ENCODE data around the gene PHF21B.

Gene PHF21B

DNA sequence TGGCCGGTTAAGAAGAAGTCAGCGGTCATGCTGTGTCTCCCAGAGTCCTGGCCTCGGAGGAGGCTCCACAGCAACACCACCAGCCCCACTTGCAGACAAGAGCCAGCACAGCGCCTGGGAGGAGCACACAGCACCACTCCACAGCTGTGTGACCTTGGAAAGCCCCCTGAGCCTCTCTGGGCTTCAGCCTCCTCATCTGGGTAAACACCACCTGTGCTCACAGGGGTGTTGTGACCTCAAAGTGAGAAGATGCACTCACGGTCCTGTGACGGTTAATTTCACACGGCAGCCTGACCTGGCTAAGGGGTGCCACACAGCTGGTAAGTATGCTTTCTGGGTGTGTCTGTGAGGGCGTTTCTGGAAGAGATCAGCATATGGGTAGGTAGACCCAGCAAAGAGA, 54.7 kb downstream of the PHF21B start:
- DNase-seq = no peak

DNA sequence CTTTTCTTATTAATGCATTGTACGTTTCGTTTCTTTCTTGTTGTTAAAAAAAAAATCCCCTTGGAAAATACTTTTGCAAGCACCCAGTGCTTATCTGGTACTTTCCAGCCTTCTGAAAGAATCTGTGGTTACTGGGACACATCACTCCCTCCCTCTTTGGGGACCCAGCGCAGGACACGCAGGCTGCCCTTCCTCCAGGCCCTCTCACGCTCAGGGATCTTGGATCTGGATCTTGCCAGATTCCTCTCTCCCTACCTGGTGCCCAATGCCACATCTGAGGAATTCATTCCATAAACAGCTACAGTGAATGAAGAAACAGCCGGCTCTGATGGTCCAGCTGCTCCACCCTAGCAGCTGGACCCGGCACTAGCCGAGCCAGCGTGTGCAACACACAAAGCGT, 55.7 kb downstream of the PHF21B start:
- no peak for DNase-seq

DNA sequence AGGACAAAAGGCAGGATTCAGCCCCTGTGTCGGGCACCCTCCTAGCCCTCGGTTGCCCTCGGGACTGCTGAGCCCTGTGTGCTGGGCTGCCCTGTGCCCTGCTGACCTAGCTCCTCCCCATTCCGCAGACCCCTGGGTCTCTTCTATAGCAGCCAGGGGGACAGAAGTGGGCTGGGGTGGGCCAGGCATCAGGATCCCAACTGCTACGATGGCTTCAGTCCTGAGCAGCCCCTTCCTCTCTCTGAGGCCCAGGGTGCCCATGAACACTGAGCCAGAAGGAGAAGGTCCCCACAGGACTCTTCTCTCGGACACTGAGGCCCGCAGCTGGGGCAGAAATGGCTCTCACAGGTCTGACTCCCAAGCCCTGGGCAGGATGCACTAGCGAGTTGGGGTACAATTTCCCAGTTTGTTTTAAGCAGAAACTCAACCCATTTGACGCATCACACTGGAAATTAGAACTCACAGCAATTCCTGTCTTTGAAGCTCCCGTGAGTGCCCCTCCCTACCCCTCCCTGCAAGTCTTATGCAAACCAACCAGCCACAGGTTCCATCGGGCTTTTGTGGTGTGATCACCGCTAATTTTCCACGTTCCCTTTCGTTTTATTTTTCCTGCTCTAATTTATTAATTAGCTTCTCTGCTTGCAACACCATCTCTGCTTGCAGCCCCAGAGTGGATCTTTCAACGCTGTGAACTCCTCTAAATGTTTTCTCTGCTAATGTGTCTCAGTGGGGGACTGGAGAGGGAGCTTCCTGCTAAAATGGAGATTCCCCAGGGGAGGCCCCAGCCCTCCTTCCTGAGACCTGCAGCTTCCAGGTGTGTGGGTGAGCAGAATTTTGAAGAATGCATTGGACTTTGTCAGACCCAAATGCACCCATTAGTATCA, 56.7 kb downstream of the PHF21B start:
- DNase-seq = no peak

DNA sequence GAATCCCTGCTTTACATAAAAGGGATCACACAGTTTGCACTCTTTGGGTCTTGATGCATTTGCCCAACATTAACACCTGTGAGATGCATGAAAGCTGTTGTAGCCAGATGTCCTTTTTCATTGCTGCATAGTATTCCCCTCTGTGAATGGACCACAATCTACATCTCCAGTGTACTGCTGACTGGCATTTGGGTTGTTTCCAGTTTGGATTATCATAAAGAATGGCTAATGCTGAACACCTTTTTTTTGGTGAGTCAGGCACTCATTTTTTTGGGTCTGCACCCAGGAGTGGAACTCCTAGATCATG, 58.3 kb downstream of the PHF21B start:
- no peak for DNase-seq

DNA sequence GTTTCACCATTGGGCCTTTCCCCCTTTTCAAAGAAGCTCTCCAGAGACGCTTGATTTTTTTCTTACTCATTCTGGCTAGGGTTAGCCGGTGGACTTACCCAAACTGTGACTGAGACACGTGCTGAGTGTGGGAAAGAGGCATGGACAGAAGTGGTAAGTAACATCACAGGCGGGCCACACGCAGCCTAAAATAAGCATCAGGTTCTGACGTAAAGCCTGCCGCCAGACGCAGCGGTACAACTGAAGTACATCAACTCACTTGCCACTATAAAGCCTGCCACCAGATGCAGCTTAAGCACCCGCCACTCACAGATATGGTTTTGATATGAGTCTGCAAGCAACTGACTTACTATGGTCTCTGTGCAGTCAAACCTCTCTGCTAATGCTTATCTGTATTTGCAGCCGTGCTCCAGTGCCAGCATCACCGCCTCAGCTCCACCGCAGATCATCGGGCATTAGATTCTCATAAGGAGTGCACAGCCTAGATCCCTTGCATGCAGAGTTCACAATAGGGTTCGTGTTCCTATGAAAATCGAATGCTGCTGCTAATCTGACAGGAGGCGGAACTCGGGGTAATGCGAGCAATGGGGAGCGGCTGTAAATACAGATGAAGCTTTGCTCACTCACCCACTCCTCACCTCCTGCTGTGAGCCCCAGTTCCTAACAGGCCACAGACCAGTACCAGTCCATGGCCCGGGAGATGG, 58.8 kb downstream of the PHF21B start:
- no peak for DNase-seq

DNA sequence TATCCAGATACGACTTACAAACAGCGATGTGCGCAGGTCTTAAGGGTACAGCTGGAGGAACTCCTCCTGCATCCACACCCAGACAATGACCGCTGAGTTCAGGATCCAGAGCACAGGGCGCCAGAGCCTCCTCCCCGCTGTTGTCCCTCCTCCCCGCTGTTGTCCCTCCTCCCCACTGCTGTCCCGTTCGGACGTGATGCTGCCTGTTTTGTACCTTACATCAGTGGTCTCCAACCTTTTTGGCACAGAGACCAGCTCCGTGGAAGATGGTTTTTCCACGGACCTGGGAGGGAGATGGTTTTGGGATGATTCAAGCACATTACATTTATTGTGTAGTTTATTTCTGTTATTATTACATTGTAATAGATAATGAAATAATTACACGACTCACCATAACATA, 62.0 kb downstream of the PHF21B start:
- no peak for DNase-seq

DNA sequence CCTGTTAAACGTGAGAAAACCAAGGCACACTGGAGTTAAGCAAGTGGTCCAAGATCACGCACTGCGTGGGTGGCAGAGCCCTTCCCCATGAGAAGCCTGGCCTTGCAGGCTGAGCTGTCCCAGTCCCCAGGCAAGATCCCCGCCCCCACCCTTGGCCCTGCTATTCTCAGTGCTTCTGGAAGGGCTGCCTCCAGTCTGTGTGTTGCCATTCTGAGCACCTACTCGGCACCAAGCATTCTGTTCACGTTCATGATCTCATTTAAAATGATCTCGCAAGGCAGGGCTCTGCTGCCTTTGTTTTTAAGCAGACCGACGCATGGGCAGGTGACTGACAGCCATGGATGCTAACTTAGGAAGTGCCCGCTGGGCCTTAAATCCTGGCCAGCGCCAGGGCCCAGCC, 62.8 kb downstream of the PHF21B start:
- no peak for DNase-seq

DNA sequence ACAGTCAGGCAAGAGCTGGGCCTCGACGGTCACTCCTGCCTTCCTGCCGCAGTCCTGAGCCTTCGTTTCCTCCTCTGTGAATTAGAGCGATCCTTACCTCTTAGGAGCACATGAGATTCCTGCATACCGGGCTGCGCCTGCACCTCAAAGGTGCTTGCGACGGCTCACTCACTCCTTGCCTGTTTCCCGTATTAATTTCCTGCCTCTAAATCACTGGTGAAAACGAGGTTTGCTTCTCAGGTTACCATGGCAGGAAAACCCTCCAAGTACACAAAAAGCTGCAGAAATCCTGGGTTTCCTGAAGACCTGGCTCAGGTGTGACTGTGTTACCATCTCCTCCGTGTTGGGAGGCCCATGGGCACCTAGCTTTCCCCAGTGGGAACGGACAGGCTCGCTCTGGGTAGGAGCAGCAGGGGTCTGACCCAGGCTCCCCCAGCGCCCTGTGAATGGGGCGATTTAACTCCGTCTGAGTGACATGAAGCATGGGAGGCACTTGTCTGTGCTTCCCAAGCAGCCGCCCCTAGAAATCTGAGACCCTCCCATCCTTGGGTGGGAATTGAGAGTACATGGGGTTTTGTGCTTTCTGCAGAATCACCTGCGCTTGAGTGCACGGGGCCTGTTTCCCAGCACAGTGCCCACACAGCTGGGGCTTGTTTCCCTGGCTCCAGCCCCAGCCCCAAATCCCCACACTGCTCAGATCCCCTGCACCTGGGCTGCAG, 64.8 kb downstream of the PHF21B start:
- DNase-seq = no peak

DNA sequence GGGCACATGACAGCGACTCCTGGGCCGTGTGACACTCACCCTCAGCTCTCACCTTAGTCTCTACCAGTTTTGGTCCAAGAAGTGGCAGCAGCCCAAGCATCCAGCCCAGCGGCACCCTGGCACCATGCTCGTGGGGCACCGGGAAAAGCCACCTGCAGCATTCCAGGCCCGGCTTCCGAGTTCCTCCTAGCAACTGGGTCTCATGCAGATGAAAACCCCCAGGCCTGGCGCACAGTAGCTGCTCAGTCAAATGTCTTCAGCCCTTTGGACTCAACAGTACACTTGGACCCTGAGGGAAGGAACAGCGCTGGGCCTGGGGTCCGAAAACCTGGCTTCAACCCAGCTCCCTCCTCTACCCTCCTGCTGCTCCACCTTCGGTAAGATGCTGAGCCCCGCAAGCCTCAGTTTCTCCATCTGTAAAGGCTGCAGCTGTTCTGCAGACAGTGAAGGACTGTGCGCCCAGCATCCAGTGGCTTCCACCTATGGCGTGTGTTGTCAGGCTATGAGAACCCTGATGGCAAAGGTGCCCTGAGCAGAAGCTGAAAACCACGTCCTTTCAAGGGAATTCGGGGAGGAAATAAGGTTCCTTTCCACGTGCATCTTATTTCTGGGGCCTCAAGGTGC, 66.0 kb downstream of the PHF21B start:
- no peak for DNase-seq

DNA sequence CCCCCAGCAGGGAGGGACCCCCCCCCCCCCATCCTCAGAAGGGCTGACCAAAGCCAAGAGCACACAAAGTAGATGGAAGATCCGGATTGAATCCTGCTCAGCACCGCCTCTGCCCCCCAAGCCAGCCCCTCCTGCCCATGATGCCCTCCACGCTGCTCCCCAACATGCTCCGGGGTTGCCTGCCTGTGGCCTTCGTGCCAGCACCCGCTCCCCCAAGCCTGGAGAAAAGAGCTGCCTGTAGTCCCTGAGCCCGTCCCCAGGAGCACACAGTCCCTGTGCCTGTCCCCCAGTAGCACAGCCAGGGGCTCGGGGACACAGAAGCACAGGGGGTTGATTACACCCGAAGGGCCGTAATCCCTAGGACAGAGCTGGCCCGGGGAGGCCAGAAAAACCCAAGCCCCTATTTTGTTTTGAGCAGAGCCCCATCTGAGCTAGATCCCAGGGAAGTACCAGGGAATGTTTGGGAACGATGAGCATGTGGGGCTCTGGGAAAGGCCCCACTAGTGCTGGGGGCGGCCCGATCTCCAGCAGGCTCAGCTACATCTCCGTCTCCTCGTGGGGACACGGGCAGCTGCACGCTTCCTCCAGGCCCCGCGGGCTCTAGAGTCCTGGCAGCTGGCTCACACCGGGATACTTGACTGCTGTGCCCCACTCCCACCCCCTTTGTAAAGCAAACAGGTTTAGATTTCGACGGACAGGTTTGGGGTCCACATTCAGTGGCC, 66.7 kb downstream of the PHF21B start:
- no peak for DNase-seq

DNA sequence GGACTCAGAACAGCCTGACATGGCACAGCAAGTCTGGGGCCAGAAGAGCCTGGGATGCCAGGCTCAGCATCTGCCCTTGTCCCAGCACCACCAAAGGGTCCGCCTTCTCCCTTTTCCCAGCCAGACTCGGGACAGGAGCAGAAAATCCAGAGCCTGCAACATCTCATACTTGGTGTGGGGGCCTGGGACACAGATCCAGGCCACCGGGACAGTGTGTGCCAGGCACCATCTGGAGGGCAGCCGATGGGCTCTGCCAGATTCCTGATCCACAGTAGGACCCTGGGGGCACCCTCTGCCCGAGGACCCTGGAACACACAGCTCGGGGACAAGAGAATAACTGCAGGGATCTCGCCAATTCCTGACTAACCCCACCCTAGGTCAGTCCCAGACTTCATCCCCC, 67.7 kb downstream of the PHF21B start:
- DNase-seq = no peak

DNA sequence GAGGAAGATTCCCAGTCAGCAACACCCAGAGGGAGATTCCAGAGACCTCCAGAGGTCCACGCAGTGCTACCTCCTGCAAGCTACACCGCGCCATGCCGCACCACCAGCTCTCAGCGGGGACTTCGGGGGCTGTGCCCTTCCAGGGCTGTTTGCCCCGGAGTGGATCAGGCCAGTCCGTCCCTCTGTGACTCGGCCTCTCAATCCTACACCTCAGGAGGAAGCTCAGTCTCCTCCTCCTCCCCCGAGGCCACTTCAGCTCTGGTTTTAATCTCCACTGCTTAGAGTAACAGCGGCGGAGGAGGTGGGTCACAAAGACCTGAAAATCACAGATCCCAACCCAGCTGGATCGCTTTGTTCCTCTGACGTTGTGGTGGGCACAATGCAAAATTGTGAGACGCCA, 68.6 kb downstream of the PHF21B start:
- no peak for DNase-seq

DNA sequence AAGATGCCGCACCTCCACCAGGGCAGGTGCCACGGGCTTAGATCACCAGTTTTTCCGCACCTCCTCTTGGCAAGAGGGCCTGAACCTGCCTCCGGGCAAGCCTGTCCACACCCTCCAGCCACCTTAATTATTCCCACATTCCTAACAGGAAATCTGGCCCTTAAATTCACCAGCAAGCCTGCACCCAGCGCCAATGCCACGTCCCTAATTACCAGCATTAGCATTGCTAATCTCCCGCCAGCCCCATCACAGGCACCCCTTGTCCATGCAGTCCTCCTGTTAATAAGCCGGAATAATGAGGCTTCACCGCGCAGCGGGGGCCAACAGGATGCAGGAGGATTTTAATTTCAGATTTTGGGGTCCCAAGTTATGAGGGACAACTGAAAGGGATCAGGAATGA, 69.7 kb downstream of the PHF21B start:
- no peak for DNase-seq

DNA sequence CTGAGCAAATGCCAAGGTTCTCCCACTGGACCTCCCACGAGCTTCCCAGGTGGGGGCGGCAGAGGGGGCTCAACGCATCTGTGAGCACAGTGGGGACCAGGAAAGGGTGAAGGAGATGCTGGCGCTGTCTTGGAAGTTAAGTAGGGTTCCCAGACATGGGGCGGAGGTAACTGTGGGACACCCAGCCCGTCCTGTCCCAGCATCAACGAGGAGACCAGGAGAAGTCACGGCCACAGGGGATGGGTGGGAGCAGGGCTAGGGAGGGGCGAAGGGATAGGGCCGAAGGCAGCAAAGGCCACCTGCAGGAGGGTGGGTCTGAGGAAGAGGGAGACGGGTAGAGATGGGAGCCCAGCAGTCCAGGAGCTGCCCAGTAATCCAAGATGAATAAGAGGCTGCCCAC, 70.4 kb downstream of the PHF21B start:
- DNase-seq = no peak

DNA sequence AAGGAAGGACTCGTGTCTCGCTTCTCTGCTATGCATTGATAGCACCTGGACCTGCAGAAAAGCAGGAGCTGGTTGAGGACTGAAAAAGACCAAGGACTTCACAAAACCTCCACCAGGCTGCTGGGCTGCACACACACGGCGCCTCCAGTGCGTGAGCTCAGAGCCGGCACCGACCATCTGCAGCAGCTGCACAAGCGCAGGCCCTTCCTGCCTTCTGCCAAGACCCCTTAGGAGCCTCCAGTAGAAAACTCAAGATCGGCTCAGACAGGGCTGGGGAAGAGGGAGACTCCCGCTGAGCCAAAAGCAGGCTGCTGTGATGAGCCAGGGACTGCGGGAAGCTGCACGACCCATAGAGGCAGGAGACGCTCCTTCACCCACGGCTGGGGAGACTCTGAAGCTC, 70.9 kb downstream of the PHF21B start:
- no peak for DNase-seq

DNA sequence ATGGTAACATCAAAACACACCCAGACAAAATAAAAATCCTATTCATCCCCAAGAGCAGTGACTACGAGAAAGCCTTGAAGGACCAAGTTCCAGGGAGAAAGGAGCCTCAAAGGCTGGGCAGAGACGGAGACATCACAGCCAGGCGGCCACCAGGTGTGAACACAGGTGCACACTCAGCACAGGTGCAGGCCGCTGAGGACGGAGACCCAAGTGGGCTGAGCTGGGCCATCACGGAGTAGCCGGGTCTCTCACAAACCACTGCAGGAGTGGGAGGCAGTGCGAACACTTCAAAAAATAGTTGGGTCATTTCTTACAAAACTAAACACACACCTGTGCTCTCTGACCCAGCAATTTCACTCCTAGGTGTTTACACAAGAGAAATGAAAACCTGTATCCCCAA, 72.6 kb downstream of the PHF21B start:
- DNase-seq = no peak

DNA sequence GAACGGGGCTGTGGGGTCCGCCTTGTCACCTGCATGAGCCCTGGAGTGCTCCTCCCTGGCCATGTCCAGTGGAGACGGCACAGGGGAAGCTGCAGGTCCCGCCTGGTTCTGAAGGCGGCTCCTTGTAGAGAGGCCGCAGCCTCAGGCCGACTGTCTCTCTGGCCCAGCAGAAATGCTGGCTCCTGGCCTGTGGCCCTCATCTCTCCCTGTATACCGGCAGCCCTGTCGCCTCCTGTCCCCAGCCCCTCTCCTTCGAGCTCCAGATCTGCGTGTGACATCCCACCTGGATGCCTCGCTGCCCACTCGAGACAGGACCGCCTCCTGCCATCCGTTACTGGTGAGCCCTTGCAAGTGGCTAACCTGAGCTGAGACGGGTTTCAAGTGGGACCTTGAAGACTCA, 73.6 kb downstream of the PHF21B start:
- no peak for DNase-seq

DNA sequence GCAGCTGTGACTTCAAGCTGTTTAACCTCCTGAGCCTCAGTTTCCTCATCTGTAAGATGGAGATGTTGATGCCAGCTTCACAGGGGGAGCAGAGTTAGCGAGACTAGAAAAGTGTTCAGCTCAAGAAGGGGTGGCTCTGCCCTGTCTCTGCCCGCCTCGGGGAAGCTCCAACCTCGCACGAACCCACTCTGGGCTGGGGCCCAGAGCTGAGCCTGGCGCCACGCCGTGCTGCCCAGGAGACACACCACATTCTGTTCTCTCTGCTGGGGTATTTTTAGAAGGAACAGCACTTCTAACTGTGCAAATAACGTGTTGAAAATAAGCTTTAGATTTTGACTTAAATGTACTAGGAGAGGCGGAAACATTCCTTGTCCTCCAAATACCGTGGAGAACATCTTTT, 74.1 kb downstream of the PHF21B start:
- DNase-seq = no peak

DNA sequence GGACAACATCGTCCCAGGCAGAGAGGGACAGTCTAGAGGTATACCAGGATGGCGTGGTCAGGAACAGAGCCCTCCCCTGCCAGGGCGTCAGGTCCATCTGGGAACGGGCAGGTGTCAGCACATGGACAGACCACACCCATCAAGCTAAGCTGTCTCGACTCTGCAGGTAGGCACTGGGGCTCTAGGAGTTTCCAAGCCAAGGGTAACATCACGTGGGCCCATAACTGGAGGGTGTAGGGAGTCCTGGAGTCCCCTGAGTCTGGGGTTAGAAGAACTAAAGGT, 75.4 kb downstream of the PHF21B start:
- no peak for DNase-seq

DNA sequence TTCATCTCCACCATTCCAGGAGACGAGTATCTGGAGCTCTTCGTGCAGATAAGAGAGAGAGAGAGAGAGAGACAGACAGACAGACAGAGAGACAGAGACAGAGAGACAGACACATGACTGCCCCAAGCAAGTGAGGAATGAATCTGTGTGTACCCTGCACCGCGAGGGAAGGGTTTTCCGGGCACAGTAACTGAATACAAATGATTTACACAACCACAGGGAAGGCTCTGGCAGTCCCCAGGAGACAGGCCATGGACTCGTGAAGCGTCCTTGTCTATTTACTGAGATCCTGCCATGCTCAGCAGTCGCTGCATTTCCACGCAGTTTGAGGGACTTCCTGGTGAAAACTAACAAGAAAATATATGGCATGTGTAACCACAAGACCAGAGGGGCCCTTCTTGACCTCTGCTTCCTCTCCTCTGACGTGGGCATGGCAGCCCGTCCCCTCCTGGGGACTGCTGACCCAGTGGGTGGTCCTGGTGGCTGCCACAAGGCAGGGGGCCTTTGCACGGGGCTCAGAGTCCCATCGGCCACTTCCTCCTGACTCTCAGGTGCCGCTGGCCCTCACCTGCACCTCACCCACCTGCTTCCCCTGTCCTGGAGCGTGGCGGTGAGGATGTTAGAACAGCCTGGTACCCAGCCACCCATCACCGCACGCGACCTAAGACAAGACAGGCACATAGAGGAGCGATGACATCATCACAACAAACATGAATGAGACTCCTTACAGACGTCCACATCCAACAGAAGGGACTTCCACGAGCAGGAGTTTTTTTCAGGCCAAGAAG, 75.9 kb downstream of the PHF21B start:
- no peak for DNase-seq

DNA sequence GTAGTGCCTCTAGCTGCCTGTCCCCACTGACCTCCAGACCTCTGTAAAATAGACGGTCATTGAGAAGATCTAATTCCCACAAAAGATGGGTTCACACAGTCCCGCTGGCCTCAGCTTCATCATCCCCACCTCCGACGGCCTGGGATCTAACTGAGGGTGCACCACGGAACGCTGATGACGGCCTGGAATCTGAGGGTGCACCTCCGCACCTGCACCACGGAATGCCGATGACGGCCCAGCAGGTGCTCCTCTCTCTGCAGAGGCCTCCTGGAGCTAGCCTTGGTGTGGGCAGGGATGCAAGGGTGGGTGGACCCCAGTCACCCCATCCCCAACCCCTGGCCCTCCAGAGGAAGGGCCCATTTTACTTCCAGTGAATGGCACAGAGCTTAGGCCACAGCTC, 77.3 kb downstream of the PHF21B start:
- DNase-seq = no peak

DNA sequence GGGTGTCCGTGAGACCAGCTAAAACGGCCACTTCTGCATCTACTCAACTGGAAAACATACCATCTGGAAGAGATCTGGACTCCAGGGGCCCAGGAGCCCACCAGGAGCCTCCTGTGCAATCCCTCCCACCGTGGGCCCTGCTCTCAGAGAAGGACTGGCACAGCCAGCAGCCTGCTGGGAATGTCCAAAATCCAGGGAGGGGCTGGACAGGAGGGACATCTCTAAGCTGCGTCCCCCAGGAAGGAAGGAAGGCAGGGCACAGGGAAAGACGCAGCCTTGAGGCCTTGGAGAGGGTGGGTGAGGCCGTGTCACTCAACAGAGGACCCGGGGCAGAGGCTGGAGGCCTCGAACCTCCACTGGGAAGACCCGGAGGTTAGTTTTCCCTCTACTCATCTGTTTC, 78.0 kb downstream of the PHF21B start:
- DNase-seq = no peak
